ENCODE measurements around the gene MBP. TPM values are rescaled to one million over a fixed set of nuclear protein-coding genes. Genes with fewer than 3 reads are reported as not detected.
A peak's percentile ranks its signal among the peaks of the same experiment; 100 is the strongest.
"Not testable (repeated sequence)": the region's sequence is repeated elsewhere in the genome, so short reads cannot be mapped to it uniquely, and the experiment has no call there.

The MBP gene
- total RNA-seq, 1 donor from 2014 or later, result 14.5 TPM

- Mint-ChIP-seq H3K27ac (peak overlapping the region; percentile 54), H3K4me1 (ENCODE audit: unreplicated experiment) (peaks cover 29% of the 10 kb centered on the region)
- TF ChIP-seq CTCF (conservative IDR thresholded peaks at IDR 0.05), result no peak
Observed at GRCh38 chr18:76952747-76953146, 179.8 kb downstream of the MBP start.

GRCh38 chr18:76951456-76952247 is 180.9 kb downstream of the MBP start:
- Mint-ChIP-seq H3K4me1 (ENCODE audit: unreplicated experiment) (peaks cover 19% of the 10 kb centered on the region), H3K4me3 (no peak overlapping the region), H3K36me3 (peaks cover 44% of the 10 kb centered on the region), H3K9me3 (no peaks in the 10 kb centered on the region), H3K27ac (no peak overlapping the region), H3K27me3 (no peaks in the 10 kb centered on the region)
- no peak for DNase-seq (ENCODE audit: extremely low spot score, unreplicated experiment)
- no peak for TF ChIP-seq CTCF (conservative IDR thresholded peaks at IDR 0.05)

More at GRCh38 chr18:76952747-76953146, 179.8 kb downstream of the MBP start:
- H3K4me3 Mint-ChIP-seq, result peak overlapping the region; percentile 39
- H3K9me3 Mint-ChIP-seq, result no peaks in the 10 kb centered on the region
- H3K36me3 Mint-ChIP-seq, result peaks cover 38% of the 10 kb centered on the region
- H3K27me3 Mint-ChIP-seq, result no peaks in the 10 kb centered on the region
- DNase-seq (ENCODE audit: extremely low spot score, unreplicated experiment), result no peak

- Mint-ChIP-seq H3K4me1 (ENCODE audit: unreplicated experiment) (peaks cover 13% of the 10 kb centered on the region), H3K36me3 (peaks cover 53% of the 10 kb centered on the region), H3K27ac (no peak overlapping the region), H3K27me3 (no peaks in the 10 kb centered on the region), H3K4me3 (no peak overlapping the region), H3K9me3 (no peaks in the 10 kb centered on the region)
- no peak for TF ChIP-seq CTCF (conservative IDR thresholded peaks at IDR 0.05)
- no peak for DNase-seq (ENCODE audit: extremely low spot score, unreplicated experiment)
Observed at GRCh38 chr18:76948345-76948744, 184.2 kb downstream of the MBP start.

GRCh38 chr18:76944346-76944745 is 188.2 kb downstream of the MBP start:
- H3K4me3 Mint-ChIP-seq; H3K4me1 Mint-ChIP-seq (ENCODE audit: unreplicated experiment); H3K27ac Mint-ChIP-seq; H3K27me3 Mint-ChIP-seq; DNase-seq (ENCODE audit: extremely low spot score, unreplicated experiment); H3K9me3 Mint-ChIP-seq: not testable (repeated sequence)
- H3K36me3 Mint-ChIP-seq, result peaks cover 33% of the 10 kb centered on the region

- H3K36me3 Mint-ChIP-seq, result peaks cover 35% of the 10 kb centered on the region
- H3K4me1 Mint-ChIP-seq (ENCODE audit: unreplicated experiment), result no peaks in the 10 kb centered on the region
- DNase-seq (ENCODE audit: extremely low spot score, unreplicated experiment), result no peak
- no peaks in the 10 kb centered on the region for H3K9me3 Mint-ChIP-seq
- TF ChIP-seq CTCF (conservative IDR thresholded peaks at IDR 0.05), result no peak
- H3K27me3 Mint-ChIP-seq, result no peaks in the 10 kb centered on the region
- no peak overlapping the region for H3K27ac Mint-ChIP-seq
- no peak overlapping the region for H3K4me3 Mint-ChIP-seq
Observed at GRCh38 chr18:76943542-76944339, 188.8 kb downstream of the MBP start.

GRCh38 chr18:76941284-76941683 is 191.3 kb downstream of the MBP start:
- H3K27ac Mint-ChIP-seq, result no peak overlapping the region
- no peaks in the 10 kb centered on the region for H3K9me3 Mint-ChIP-seq
- H3K36me3 Mint-ChIP-seq, result peaks cover 18% of the 10 kb centered on the region
- TF ChIP-seq CTCF (conservative IDR thresholded peaks at IDR 0.05), result no peak
- no peaks in the 10 kb centered on the region for H3K4me1 Mint-ChIP-seq (ENCODE audit: unreplicated experiment)
- no peaks in the 10 kb centered on the region for H3K27me3 Mint-ChIP-seq
- no peak for DNase-seq (ENCODE audit: extremely low spot score, unreplicated experiment)
- H3K4me3 Mint-ChIP-seq, result no peak overlapping the region
